Psoas muscle (tissue), 8 donors: Measurements from ENCODE around the gene ATG7. TPM values are rescaled to one million over a fixed set of nuclear protein-coding genes. Genes with fewer than 3 reads are reported as not detected.

Experiments used
- ATAC-seq, 4 donors: fragments of 200-7000 bp; cut with Tn5 transposase; one replicate each; pipeline ENCODE4 v1.9.1; 2020; ENCODE audit warnings: moderate library complexity in 3 of 4, mild to moderate bottlenecking in 2 of 4
- DNase-seq, 2 donors: peaks; one replicate each; pipeline ENCODE4 v3.0.0-alpha.2; 2020
- H3K27ac ChIP-seq: fragments of 200-600 bp; one replicate; pipeline ENCODE4 v1.8.0; 2022
- H3K27me3 ChIP-seq, 3 donors: fragments of 200-600 bp in 1 of 3; one replicate each; pipeline versions ENCODE4 v1.6.1 to v1.8.0; 2013 to 2022; ENCODE audit warnings: low read length in 2 of 3, mild to moderate bottlenecking in 2 of 3, moderate library complexity in 1 of 3; ENCODE audit not compliant: insufficient read depth in 3 of 3
- H3K36me3 ChIP-seq, 2 donors: fragments of 200-600 bp in 1 of 2; one replicate each; pipeline versions ENCODE4 v1.6.1 to v1.8.0; 2013 to 2022; ENCODE audit warnings: low read depth in 1 of 2, mild to moderate bottlenecking in 1 of 2, moderate library complexity in 1 of 2; ENCODE audit not compliant: insufficient read depth in 1 of 2
- H3K4me1 ChIP-seq: fragments of 200-600 bp; one replicate; pipeline ENCODE4 v1.8.0; 2022
- H3K4me3 ChIP-seq: fragments of 200-600 bp; one replicate; pipeline ENCODE4 v1.8.0; 2022; ENCODE audit warnings: mild to moderate bottlenecking
- H3K9me3 ChIP-seq: fragments of 200-600 bp; one replicate; pipeline ENCODE4 v1.8.0; 2022
- WGBS, 3 donors: extraction: QIAGEN DNeasy Blood & Tissue Kit; methylation state at CpG; one replicate each; pipeline versions ENCODE4 v1.1.6 to v1.1.7; 2013; 5-methylcytosine and 5-hydroxymethylcytosine counted together
- intact Hi-C, 2 donors: fragments of 100-400 bp; cut with DNase I; formaldehyde crosslinking; loops; one replicate each; pipeline versions ENCODE4 v1.11.0 to v1.14.2; 2022
- polyA plus RNA-seq, 3 donors: library from polyadenylated mRNA; stranded (reverse); fragments of 200-250 nt; gene quantifications; one replicate each; pipeline ENCODE4 v1.2.3, GENCODE V29; 2013
- total RNA-seq, 4 donors: library from RNA; stranded (reverse); fragmentation: NEBNext Ultra II Directional in 2 of 4; extraction: Animal tissue kit (Norgen Biotek cat#: 25700) in 2 of 4; gene quantifications; one replicate each; pipeline versions ENCODE4 v1.2.1 to v1.2.4, GENCODE V29; 2021 to 2023
- TF ChIP-seq, protein P1 (sequence below): fragments of 200-600 bp; IDR thresholded peaks from one replicate; pipeline ENCODE4 v1.8.0; 2022; ENCODE audit warnings: antibody characterized with exemption
- donor health status: healthy with polysubstance abuse.
- donor health status: DM: no; HTN: no; CAD: no; lungs with moderate emphysema.
- donor health status: Bipolar disorder and iron deficiency.
- donor health status: healthy.
- donor health status: DM: yes; HTN: yes; CAD: no.
- donor health status: DM: no; HTN: no; CAD: no.
- donor health status: DM: no; HTN: no; CAD: no.
- donor health status: DM: yes; HTN: yes; CAD: no.

Gene ATG7
- total and polyA plus RNA-seq, 7 donors, result 5.9 to 15.0 (median 13.5) TPM

DNA sequence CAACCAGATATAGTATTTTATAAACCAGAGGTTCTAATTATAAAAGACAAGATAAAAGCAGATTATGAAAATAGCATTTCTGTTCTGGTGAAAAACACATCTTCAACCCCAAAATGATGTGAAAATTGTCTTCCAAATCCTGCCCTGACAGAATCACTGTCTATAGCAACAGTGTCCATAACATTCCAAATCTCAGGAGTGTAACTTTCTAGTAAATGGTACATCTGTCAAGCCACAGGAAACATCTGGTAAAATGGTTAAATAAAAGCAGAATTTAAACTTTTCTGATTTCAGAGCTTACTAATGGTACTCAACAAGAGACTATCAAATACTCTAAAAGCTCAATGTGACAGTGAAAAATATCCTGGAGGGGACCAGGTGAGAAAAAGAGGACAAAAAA lies 311.0 kb downstream of the ATG7 start:
- peak overlapping the region; percentile 58 for H3K27ac ChIP-seq
- intact Hi-C loops, result no loop called here
- H3K4me1 ChIP-seq, result peaks cover 52% of the 10 kb centered on the region

DNA sequence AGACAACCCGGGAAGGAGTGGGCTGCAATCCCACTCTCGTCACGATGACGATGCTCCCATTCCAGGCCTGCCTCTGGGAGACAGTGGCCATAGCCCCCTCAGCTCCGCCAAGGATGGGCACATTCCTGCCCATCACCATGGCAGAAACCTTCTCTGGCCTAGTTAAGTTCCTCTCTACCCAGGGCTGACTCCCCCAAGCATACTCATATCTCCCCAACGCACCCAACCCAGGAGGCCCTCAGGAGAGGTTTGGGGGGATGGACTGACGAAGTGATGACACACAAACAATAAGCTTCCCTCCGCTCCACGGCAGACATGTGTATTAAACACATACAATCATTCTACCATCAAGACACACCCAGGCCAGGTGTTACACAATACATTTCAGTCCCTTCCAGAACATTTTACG lies 311.4 kb downstream of the ATG7 start:
- Histone ChIP-seq H3K4me1 (peaks cover 54% of the 10 kb centered on the region), H3K27ac (no peak overlapping the region), H3K27me3 (no peaks in the 10 kb centered on the region), H3K9me3 (no peaks in the 10 kb centered on the region), H3K36me3 (no peaks in the 10 kb centered on the region), H3K4me3 (no peak overlapping the region)
- 45 to 49% (median 48%) methylated on average over 10 of the region's 10 CpGs for WGBS, 3 donors
- no peak for DNase-seq
- TF ChIP-seq, protein P1, sequence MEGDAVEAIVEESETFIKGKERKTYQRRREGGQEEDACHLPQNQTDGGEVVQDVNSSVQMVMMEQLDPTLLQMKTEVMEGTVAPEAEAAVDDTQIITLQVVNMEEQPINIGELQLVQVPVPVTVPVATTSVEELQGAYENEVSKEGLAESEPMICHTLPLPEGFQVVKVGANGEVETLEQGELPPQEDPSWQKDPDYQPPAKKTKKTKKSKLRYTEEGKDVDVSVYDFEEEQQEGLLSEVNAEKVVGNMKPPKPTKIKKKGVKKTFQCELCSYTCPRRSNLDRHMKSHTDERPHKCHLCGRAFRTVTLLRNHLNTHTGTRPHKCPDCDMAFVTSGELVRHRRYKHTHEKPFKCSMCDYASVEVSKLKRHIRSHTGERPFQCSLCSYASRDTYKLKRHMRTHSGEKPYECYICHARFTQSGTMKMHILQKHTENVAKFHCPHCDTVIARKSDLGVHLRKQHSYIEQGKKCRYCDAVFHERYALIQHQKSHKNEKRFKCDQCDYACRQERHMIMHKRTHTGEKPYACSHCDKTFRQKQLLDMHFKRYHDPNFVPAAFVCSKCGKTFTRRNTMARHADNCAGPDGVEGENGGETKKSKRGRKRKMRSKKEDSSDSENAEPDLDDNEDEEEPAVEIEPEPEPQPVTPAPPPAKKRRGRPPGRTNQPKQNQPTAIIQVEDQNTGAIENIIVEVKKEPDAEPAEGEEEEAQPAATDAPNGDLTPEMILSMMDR, result no peak
- ATAC-seq, result no peak
- intact Hi-C loops, result no loop called here

More for the DNA sequence above, 311.0 kb downstream of the ATG7 start:
- H3K9me3 ChIP-seq, result no peaks in the 10 kb centered on the region
- DNase-seq (no peak), ATAC-seq (no peak)
- TF ChIP-seq, protein P1, result no peak
- no peaks in the 10 kb centered on the region for H3K27me3 ChIP-seq
- H3K4me3 ChIP-seq, result no peak overlapping the region
- no peaks in the 10 kb centered on the region for H3K36me3 ChIP-seq

DNA sequence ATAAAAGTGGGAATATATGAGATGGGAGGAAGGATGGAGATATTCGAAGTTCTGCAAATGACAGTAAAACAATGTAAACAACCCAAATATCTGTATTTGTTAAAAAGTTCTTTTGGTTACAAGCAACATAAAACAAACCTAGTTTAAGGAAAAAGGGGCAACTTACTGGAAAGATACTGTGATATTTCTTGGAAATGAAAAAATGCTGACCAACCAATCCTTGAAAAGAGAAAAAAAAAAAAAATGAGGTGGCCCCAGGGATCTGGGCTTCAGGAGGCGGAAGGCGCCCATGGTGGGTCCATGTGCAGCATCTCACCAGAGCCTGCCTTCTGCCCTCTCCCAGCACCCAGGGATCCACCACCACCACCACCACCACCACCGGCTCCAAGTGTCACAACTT lies 312.4 kb downstream of the ATG7 start:
- Histone ChIP-seq H3K27ac (no peak overlapping the region), H3K4me3 (no peak overlapping the region), H3K27me3 (no peaks in the 10 kb centered on the region), H3K9me3 (no peaks in the 10 kb centered on the region), H3K36me3 (no peaks in the 10 kb centered on the region), H3K4me1 (peaks cover 64% of the 10 kb centered on the region)
- no peak for DNase-seq
- ATAC-seq, result no peak
- TF ChIP-seq, protein P1, result no peak
- intact Hi-C loops, result no loop called here
- 76 to 86% (median 85%) methylated on average over 4 of the region's 4 CpGs for WGBS, 3 donors

DNA sequence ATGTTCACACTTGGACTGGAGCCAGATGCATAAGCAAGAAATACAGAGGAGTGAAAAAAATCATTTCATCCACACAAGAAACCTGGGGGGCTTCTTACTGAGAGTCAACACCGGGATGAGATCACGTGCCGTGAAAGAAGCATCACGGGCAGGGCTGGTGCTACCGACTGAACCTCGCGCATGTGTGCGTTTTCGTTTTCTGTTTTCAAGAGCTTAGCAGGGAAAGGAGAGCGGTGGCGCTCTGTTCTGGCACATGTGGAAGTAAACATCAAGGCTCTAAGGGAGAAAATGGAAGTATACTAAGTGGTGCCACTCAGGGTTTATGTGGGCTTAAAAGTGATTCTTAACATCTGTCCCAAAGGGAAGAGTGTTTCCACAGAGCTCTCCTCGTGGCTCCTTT lies 315.6 kb downstream of the ATG7 start:
- H3K36me3 ChIP-seq, result no peaks in the 10 kb centered on the region
- 63 to 81% (median 76%) methylated on average over 12 of the region's 12 CpGs for WGBS, 3 donors
- DNase-seq, result no peak
- H3K27ac ChIP-seq, result peak overlapping the region; percentile 33
- intact Hi-C loops, result no loop called here
- H3K4me3 ChIP-seq, result no peak overlapping the region
- H3K27me3 ChIP-seq, result no peaks in the 10 kb centered on the region
- peaks cover 72% of the 10 kb centered on the region for H3K4me1 ChIP-seq
- H3K9me3 ChIP-seq, result no peaks in the 10 kb centered on the region
- ATAC-seq, result no peak
- TF ChIP-seq, protein P1, result no peak

DNA sequence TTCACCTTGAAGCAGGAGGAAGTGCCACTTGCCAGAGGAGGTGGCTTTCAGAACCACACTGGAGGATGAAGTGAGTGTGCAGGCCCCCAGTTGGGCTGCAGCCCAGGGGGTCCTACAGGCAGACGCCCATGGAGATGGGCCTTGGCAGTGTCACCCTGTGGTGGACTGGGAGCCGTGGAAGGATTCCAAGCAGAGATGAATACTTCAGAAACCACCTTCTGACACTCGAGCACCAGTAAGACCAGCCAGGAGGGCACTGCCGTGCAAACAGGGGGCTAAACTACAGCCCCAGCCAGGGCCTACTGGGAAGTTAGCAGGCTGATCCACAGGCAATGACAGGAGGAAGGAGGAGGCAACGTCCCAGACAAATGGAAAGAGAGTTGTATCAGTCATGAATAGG lies 316.1 kb downstream of the ATG7 start:
- Histone ChIP-seq H3K4me3 (no peak overlapping the region), H3K36me3 (no peaks in the 10 kb centered on the region), H3K27me3 (no peaks in the 10 kb centered on the region), H3K4me1 (peaks cover 72% of the 10 kb centered on the region), H3K9me3 (no peaks in the 10 kb centered on the region), H3K27ac (peak overlapping the region; percentile 33)
- TF ChIP-seq, protein P1, result no peak
- WGBS, 3 donors, result 30 to 43% (median 40%) methylated on average over 5 of the region's 5 CpGs
- no peak for DNase-seq
- peak in 1 of 4 donors; percentile 5 for ATAC-seq
- intact Hi-C loops, result no loop called here
